Naive thymus-derived CD4-positive, alpha-beta T cell (primary cell): ENCODE results near the gene RDH14. TPM values are rescaled to one million over a fixed set of nuclear protein-coding genes. Genes with fewer than 3 reads are reported as not detected.

ENCODE experiments used
- polyA plus RNA-seq, 2 donors: library from polyadenylated mRNA; unstranded; fragments of 300-500 nt; fragmentation: Illumina TruSeq; gene quantifications; one replicate each; pipeline ENCODE4 v1.2.3, GENCODE V29; 2021
- total RNA-seq, 6 experiments: library from RNA in 5 of 6; stranded (reverse) in 5 of 6; gene quantifications; 1 replicate in 5 of 6; 2 replicates in 1 of 6; pipeline ENCODE4 v1.2.3 and lab custom pipeline; 2021 to 2026

Gene RDH14
- total and polyA plus RNA-seq, 7 experiments from 2014 or later, result 9.4 to 54.8 (median 17.7) TPM

Other genes starting within 250 kb of the RDH14 start
- gene NT5C1B, start 28.9 kb upstream of the RDH14 start, total RNA-seq, result not detected
- gene NT5C1B, start 28.9 kb upstream of the RDH14 start, polyA plus RNA-seq, result under 1 TPM; 0.39 to 0.50 TPM